Central memory CD8-positive, alpha-beta T cell (primary cell): ENCODE measurements around the gene FAM131A.

Source experiments
- ATAC-seq: fragments of 150-1000 bp; cut with Tn5 transposase; replicated peaks from 2 replicates; pipeline ENCODE4 v1.10.0; 2022; ENCODE audit warnings: mild to moderate bottlenecking, moderate FRiP score, moderate number of reproducible peaks; ENCODE audit not compliant: poor library complexity, severe bottlenecking; ENCODE audit errors: extremely low read depth
- DNase-seq, 2 donors: peaks; one replicate each; pipeline ENCODE4 v3.0.0; 2021; ENCODE audit warnings: low spot score in 2 of 2
- H3K27ac Mint-ChIP-seq: one replicate; pipeline ENCODE4 v1.8.0; 2022; ENCODE audit warnings: low read depth, mild to moderate bottlenecking, moderate library complexity, mixed read lengths
- H3K27me3 Mint-ChIP-seq: one replicate; pipeline ENCODE4 v1.8.0; 2022; ENCODE audit warnings: mixed read lengths
- H3K36me3 Mint-ChIP-seq: one replicate; pipeline ENCODE4 v1.8.0; 2022; ENCODE audit warnings: mild to moderate bottlenecking, moderate library complexity, mixed read lengths; ENCODE audit not compliant: insufficient read depth
- H3K4me1 Mint-ChIP-seq: one replicate; pipeline ENCODE4 v1.8.0; 2022; ENCODE audit warnings: mixed read lengths
- H3K4me3 Mint-ChIP-seq: one replicate; pipeline ENCODE4 v1.8.0; 2022; ENCODE audit warnings: mild to moderate bottlenecking, moderate library complexity, mixed read lengths
- H3K9me3 Mint-ChIP-seq: one replicate; pipeline ENCODE4 v1.8.0; 2022; ENCODE audit warnings: mixed read lengths

The FAM131A gene

DNA sequence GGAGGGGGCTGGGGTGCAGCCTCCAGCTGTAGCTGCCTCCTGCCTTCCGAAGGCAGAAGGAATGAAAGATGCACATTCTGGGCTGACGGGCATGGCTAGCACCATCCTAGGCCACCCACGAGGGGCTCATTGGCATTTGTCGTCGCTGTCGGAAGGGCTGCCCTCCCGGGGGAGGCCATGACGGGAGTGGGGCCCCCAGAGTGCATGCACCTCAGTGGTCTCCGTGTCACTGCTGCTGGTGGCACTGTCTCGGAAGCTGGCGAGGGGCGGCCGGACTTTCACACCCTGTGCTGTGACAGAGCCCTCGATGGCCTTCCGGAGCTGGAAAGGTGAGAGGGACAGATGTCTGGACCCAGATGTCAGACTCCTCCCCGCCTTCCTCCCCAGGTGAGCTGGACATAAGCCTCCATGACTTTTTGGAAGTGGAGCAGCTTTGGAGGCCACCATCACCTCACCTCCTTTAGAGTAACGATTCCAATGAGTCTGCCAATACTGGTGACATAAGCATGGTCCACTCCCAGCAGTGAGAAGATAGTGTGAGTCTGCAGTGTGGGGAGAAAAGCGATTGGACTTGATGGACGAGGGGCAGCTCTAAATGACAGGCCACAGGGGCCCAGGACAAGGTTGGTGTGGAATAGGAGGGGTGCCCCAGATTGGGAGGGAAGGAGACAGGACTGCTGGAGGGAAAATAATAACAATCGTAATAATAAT is 9.2 kb downstream of the FAM131A start:
- peaks cover 3% of the 10 kb centered on the region for H3K36me3 Mint-ChIP-seq
- H3K4me1 Mint-ChIP-seq = no peaks in the 10 kb centered on the region
- DNase-seq (no peak), ATAC-seq (no peak)
- H3K9me3 Mint-ChIP-seq = no peaks in the 10 kb centered on the region
- no peaks in the 10 kb centered on the region for H3K27me3 Mint-ChIP-seq
- no peak overlapping the region for H3K27ac Mint-ChIP-seq
- no peak overlapping the region for H3K4me3 Mint-ChIP-seq

DNA sequence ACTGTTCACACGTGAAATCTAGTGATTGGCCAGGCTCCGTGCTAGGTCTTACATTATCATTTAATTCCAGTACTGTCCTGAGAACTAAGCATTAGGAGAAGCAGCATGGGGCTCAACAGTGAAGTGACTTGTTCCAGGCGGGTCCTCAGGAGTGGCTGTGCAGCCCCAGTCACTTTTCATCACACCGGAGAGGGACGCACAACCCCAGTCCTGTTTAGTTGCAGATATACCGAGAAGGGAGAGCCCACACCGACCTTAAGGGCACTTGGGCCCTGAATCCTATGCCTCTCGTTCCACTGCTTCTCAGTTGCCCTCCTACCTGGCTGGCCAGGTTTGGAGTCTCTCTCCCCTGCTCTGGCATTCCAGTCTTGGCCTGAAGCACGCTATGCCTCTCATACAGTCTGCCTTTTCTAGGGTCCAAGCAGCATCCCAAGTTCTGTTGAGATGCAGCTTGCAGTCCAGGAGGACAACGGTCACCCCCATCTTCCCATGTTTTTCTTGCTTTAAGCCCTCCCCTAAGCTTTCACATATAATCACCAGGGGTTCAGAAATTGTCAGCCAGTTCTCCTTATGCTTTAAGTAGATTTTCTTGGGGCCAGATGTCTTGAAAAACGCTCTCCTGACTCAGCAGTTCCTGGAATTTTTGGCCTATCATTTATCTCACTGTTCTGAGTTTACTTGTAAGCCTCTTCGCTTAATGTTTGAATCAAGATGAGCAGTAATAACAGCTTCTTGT is 10.1 kb downstream of the FAM131A start:
- H3K9me3 Mint-ChIP-seq = no peaks in the 10 kb centered on the region
- H3K27me3 Mint-ChIP-seq = no peaks in the 10 kb centered on the region
- no peaks in the 10 kb centered on the region for H3K4me1 Mint-ChIP-seq
- H3K4me3 Mint-ChIP-seq = no peak overlapping the region
- no peak for DNase-seq
- no peak for ATAC-seq
- H3K36me3 Mint-ChIP-seq = peaks cover 3% of the 10 kb centered on the region
- no peak overlapping the region for H3K27ac Mint-ChIP-seq

DNA sequence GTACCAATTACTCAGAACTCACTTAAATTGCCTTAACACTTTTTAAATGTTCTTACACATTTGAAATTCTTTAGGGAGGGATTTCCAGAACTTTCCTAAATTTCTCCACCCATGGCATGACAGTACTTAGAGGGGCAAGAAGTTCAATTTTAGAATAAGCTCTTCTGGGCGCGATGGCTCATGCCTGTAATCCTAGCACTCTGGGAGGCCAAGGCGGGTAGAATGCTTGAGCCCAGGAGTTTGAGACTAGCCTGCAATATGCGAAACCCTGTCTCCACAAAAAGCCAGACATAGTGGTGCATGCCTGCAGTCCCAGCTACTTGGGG is 10.6 kb downstream of the FAM131A start:
- DNase-seq (no peak), ATAC-seq (no peak)
- H3K4me3 Mint-ChIP-seq = no peak overlapping the region
- H3K4me1 Mint-ChIP-seq = no peaks in the 10 kb centered on the region
- no peaks in the 10 kb centered on the region for H3K9me3 Mint-ChIP-seq
- no peak overlapping the region for H3K27ac Mint-ChIP-seq
- H3K36me3 Mint-ChIP-seq = peaks cover 3% of the 10 kb centered on the region
- no peaks in the 10 kb centered on the region for H3K27me3 Mint-ChIP-seq

DNA sequence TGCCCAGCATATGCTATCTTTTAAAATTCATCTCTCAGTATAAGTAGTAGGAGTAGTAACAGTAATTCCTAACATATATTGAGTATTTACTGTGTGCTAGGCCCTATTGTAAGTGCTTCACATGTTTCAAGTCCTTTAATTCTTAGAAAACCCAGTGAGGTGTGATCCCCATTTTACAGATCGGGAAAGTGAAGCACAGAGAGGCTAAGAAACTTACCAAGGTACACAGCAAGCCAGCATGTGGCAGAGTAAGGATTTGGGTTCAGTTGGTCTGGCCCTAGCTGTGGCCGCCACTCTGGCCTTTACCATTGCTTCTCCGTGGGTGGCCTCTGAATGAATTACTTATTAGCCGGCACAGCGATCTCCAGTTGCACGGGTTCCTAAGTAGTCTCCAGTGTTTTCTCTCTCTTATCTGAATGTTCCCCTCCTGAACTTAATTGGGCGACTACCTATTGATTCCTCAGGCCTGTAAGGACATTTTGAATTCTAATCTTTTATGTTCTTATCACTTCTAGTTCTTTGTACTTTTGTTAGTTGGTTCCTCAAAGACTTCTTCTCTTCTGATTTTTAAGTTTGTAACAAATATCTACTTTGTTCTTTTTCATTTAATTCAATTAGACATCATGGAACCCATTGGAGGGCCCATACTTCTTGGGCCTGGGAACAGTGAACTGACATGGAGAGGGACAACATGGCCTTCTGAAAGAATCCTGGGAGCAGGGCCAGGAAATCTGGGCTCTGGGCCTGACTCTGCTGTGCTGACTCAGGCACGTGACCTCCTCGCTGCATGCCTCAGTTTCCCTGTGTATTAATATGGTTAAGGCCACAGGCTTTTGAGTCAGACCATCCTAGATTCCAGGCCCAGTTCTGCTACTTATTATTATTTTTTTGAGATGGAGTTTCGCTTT is 12.4 kb downstream of the FAM131A start:
- Mint-ChIP-seq H3K27ac (no peak overlapping the region), H3K4me3 (no peak overlapping the region), H3K27me3 (no peaks in the 10 kb centered on the region), H3K9me3 (no peaks in the 10 kb centered on the region), H3K36me3 (peaks cover 3% of the 10 kb centered on the region), H3K4me1 (no peaks in the 10 kb centered on the region)
- DNase-seq (no peak), ATAC-seq (no peak)

DNA sequence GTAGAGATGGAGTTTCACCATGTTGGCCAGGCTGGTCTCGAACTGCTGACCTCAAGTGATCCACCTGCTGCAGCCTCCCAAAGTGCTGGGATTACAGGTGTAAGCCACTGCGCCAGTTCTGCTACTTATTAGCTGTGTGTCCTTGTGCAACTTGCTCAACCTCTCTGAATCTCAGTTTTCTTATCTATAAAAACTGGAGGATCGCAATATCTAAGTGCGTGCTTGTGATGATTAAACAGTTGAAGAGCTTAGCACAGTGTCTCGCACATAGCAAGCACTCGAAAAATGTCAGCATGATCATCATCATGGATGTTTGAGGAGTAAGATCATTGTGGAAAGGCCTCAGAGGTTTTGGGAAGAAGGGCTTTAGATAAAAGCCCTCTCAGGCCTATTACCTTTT is 13.2 kb downstream of the FAM131A start:
- Mint-ChIP-seq H3K27me3 (no peaks in the 10 kb centered on the region), H3K4me3 (no peak overlapping the region), H3K4me1 (no peaks in the 10 kb centered on the region), H3K9me3 (no peaks in the 10 kb centered on the region), H3K27ac (no peak overlapping the region), H3K36me3 (peaks cover 3% of the 10 kb centered on the region)
- ATAC-seq (no peak), DNase-seq (no peak)

DNA sequence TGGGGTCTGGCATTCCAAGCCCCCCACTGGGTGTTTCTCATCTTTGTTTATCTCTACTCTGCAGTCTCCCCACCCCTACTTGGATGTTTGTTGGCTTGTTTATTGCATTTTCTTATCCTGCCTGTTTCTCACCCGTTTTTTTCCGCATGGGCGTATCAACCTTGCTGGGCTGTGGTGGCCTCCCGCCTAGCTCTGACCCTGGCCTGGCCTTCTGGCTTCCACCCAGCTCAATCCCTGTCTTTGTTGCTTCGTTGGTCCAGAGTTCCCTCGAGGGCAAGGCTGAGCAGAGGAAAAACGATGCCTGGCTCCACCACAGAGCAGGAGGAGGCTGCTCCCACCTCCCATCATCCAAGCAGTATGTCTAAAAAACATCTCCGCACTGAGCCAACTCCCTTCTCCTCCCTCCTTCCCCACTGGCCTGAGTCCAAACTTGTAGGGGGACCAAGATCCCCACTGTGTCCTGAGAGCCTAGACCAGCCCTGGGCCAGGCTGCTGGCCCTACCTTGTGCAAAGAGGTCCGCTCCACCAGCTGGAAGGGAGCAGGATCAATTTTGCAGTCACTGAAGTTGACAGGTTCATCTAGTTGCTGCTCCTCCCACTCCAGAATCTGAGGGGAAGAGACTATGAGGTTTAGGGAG is 14.2 kb downstream of the FAM131A start:
- H3K9me3 Mint-ChIP-seq = no peaks in the 10 kb centered on the region
- no peak overlapping the region for H3K4me3 Mint-ChIP-seq
- H3K27ac Mint-ChIP-seq = no peak overlapping the region
- DNase-seq = no peak
- ATAC-seq = no peak
- H3K36me3 Mint-ChIP-seq = peaks cover 4% of the 10 kb centered on the region
- no peaks in the 10 kb centered on the region for H3K4me1 Mint-ChIP-seq
- no peaks in the 10 kb centered on the region for H3K27me3 Mint-ChIP-seq

DNA sequence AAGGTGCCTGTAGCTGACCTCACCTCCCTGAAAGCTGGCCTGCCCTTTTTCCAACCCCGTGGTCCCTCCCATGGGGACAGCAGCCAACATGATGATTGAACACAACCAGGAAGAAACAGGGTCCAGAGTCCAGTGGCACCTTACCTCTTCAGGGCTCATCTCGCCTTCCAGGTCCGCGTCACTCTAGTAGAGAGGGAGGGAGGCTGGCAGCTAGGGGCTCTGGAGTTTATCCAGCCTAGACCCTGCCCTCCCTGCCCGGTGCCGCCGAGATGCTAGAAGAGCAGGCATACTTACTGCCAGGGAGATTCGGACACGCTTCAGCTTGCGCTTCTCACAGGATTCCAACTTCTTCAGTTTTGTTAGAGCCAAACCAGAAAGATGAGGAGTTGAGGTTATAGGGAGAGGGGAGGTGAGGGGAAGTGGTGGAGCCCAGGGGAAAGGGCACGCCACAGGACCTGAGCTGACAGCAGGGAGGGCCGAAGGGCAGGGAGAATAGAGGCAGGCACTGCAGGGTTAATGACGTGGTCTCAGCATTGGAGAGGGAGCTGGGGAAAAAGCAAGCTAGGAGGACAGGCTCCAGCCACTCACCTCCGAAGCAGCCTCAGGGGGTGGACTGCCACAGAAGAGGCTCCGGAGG is 14.9 kb downstream of the FAM131A start:
- DNase-seq = no peak
- H3K4me1 Mint-ChIP-seq = no peaks in the 10 kb centered on the region
- H3K9me3 Mint-ChIP-seq = no peaks in the 10 kb centered on the region
- no peaks in the 10 kb centered on the region for H3K27me3 Mint-ChIP-seq
- no peak overlapping the region for H3K27ac Mint-ChIP-seq
- peaks cover 5% of the 10 kb centered on the region for H3K36me3 Mint-ChIP-seq
- no peak overlapping the region for H3K4me3 Mint-ChIP-seq
- ATAC-seq = no peak

DNA sequence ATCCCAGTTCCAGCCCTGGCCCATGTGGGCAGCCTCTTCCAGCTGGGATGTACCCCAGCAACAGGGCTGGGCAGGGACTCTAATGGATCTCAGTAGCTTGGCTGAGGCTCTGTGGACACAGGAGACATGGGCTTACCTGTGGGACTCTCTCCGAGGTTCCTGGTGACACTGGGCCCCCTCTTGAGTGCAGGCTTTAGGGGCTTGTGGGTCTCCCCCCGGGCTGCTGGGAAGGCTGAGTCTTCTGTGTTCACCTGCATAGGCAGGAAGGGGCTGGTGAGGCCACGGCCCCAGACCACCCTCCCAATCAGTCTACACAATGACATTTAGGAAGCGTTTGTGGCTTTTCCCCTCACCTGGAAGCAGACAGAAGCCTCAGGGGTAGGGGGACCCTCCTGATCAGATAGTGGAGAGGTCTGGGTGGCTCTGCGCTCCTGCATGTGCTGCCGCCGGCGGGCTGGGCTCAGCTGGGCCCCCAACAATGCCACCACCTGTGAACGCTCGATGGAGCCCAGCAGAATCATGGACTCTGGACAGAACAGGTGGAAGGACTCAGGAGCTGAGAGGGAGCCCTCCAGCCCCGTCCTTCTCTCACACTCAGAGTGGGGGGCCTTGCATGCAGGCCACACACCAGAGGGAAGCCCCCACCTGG is 15.6 kb downstream of the FAM131A start:
- Mint-ChIP-seq H3K36me3 (peaks cover 6% of the 10 kb centered on the region), H3K9me3 (no peaks in the 10 kb centered on the region), H3K27ac (no peak overlapping the region), H3K4me3 (no peak overlapping the region), H3K27me3 (no peaks in the 10 kb centered on the region), H3K4me1 (no peaks in the 10 kb centered on the region)
- ATAC-seq (no peak), DNase-seq (no peak)

DNA sequence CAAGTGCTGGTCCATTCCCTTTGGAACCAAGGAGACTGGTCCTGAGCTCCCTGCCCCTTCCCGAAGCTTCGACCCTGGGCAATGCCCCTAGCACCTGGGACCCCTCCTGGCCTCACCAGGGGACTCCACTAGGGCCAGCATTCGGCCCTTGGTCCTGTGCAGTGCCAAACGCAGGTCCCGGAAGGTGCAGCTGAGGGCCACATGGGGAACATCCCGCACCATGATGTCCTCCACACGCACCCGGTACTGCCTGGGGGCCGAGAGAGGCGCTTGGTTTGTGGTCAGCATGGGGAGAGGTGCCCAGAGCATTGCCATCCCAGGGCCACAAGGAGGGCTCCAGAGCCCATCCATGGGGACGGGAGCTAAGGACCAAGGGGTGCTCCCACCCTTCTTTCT is 16.1 kb downstream of the FAM131A start:
- Mint-ChIP-seq H3K27ac (no peak overlapping the region), H3K4me3 (no peak overlapping the region), H3K4me1 (no peaks in the 10 kb centered on the region), H3K36me3 (peaks cover 6% of the 10 kb centered on the region), H3K27me3 (no peaks in the 10 kb centered on the region), H3K9me3 (no peaks in the 10 kb centered on the region)
- ATAC-seq = no peak
- no peak for DNase-seq

DNA sequence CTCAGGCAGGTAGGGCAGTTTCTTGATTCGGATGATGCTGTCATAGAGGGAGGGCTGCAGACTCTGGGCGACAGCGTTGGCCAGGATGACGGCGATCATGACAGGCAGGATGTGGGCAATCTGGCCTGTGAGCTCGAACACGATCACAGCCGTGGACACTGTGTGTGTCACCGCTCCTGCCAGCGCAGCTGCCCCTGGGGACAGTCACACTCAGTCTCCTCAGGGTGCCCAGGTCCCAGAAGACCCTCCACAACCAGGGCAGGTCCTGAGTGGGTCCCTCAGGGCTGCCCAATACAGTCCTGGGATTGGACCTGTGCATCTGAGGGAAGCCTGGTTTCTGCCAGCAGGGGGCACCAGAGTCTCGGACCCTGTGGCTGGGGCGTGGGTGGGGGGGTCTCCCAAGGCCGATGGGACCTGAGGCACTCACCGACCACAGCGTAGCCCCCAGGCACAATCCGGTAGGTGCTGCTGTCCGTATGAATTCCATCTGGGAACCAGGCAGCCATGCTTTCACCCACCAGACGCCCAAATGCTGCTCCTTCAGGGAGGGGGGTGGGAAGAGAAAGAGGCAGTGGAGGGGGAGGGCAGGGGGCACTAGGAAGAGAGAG is 16.8 kb downstream of the FAM131A start:
- peak; percentile 60 for ATAC-seq

DNA sequence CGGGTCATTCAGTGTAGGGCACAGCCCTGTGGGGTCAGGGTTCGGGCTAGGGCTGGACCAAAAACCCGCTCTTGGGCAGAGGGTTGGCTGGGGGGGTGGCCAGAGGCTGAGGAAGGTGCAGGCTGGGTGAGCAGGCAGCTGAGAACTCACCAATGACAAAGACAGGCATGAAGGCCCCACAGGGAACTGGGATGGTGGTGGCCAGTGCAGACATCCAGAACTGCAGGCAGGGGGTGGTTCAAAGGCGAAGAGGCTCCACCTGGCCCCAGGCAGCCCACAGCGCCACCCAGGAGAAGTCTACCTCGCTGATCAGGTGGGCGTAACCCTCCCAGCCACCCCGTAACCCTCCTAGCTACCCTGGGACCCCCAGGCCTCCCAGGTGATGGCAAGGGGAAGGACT is 17.4 kb downstream of the FAM131A start:
- DNase-seq = no peak
- Mint-ChIP-seq H3K27me3 (no peaks in the 10 kb centered on the region), H3K9me3 (no peaks in the 10 kb centered on the region), H3K27ac (no peak overlapping the region), H3K36me3 (peaks cover 6% of the 10 kb centered on the region), H3K4me3 (no peak overlapping the region), H3K4me1 (peaks cover 1% of the 10 kb centered on the region)
- ATAC-seq = no peak

More for the DNA sequence above, 16.8 kb downstream of the FAM131A start:
- peaks cover 6% of the 10 kb centered on the region for H3K36me3 Mint-ChIP-seq
- no peaks in the 10 kb centered on the region for H3K27me3 Mint-ChIP-seq
- no peaks in the 10 kb centered on the region for H3K9me3 Mint-ChIP-seq
- no peak overlapping the region for H3K27ac Mint-ChIP-seq
- peak in 1 of 2 donors; percentile 44 for DNase-seq
- no peaks in the 10 kb centered on the region for H3K4me1 Mint-ChIP-seq
- no peak overlapping the region for H3K4me3 Mint-ChIP-seq
